GM12865 (cell line): ENCODE data around the gene RXRA.

Experiments
- DNase-seq: peaks from one replicate; pipeline ENCODE4 v3.0.0; 2010; ENCODE audit warnings: low read depth
- H3K4me3 ChIP-seq: 2 replicates; pipeline ENCODE4 v1.5.1; 2011; ENCODE audit warnings: mild to moderate bottlenecking, low read depth, low read length, control low read depth
- CTCF ChIP-seq: IDR thresholded peaks from 2 replicates; pipeline ENCODE4 v1.5.1; 2011; ENCODE audit warnings: low read length, control low read depth, low read depth, inconsistent platforms; ENCODE audit not compliant: insufficient read depth; ENCODE audit errors: missing control alignments

Gene RXRA

GRCh38 chr9:134294153-134295071 lies 31.8 kb upstream of the RXRA start:
- no peak for DNase-seq
- no peak overlapping the region for H3K4me3 ChIP-seq

GRCh38 chr9:134295101-134295745 lies 31.0 kb upstream of the RXRA start:
- DNase-seq, result no peak
- no peak overlapping the region for H3K4me3 ChIP-seq
- no peak for TF ChIP-seq CTCF

More at GRCh38 chr9:134294153-134295071, 31.8 kb upstream of the RXRA start:
- TF ChIP-seq CTCF, result no peak

GRCh38 chr9:134295746-134296250 lies 30.5 kb upstream of the RXRA start:
- H3K4me3 ChIP-seq, result no peak overlapping the region
- no peak for TF ChIP-seq CTCF
- DNase-seq, result no peak

- no peak for TF ChIP-seq CTCF
- DNase-seq, result no peak
- H3K4me3 ChIP-seq, result no peak overlapping the region
These were observed 29.8 kb upstream of the RXRA start for GRCh38 chr9:134296301-134297082.

- TF ChIP-seq CTCF, result no peak
- H3K4me3 ChIP-seq, result no peak overlapping the region
- no peak for DNase-seq
These were observed 29.2 kb upstream of the RXRA start for GRCh38 chr9:134297083-134297410.

- no peak for DNase-seq
- no peak for TF ChIP-seq CTCF
- no peak overlapping the region for H3K4me3 ChIP-seq
These were observed 28.7 kb upstream of the RXRA start for GRCh38 chr9:134297576-134297975.
